Measurements from ENCODE around the gene AMH.

DNA sequence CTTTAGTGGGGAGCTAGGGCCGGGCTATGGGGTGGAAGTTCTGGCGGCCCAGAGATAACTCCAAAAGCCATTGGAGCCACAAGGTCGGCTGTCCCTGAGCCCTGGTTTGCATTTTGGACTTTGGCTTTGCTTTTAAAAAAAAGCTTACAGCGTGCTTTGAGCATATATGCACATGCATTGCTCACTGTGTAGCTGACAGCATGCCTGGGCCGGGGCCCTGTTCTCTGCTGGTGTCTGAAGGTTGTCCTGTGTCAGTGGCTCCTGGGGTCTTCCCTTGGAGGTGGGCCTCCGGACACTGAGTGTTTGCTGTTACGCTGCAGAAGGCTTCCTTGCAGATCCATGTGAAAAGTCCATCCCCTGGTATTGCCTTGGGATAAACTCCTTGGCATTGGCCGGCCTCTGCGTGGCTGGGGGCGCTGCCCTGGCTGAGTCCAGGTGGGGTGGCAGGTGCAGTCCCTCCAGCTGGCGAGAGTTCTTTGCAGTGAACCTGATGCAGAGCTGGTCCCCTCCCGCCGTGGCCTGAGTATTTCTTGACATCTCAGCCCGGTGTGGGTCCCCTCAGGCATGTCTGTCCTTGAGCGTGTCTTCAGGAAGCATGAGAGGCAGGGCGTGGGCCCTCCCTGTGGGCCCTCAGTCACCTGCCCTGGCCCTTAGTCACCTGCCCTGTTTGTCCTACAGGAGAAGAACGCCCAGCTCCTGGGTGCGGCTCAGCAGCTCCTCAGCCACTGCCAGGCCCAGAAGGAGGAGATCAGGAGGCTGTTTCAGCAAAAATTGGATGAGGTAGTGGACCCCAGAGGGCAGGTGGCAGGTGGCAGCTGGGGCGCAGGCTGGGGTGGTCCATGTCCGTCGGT, 36.0 kb upstream of the AMH start:
- TF ChIP-seq, protein P1, sequence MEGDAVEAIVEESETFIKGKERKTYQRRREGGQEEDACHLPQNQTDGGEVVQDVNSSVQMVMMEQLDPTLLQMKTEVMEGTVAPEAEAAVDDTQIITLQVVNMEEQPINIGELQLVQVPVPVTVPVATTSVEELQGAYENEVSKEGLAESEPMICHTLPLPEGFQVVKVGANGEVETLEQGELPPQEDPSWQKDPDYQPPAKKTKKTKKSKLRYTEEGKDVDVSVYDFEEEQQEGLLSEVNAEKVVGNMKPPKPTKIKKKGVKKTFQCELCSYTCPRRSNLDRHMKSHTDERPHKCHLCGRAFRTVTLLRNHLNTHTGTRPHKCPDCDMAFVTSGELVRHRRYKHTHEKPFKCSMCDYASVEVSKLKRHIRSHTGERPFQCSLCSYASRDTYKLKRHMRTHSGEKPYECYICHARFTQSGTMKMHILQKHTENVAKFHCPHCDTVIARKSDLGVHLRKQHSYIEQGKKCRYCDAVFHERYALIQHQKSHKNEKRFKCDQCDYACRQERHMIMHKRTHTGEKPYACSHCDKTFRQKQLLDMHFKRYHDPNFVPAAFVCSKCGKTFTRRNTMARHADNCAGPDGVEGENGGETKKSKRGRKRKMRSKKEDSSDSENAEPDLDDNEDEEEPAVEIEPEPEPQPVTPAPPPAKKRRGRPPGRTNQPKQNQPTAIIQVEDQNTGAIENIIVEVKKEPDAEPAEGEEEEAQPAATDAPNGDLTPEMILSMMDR (IDR thresholded peaks at IDR 0.05) = no peak
- no peak for TF ChIP-seq POLR2A (IDR thresholded peaks at IDR 0.05)
- TF ChIP-seq EP300 (IDR thresholded peaks at IDR 0.05) = no peak

Measured in ovary (tissue), 3 donors.